8988T (cell line): ENCODE data around the gene ELP4.
"Not testable (repeated sequence)": the region's sequence is repeated elsewhere in the genome, so short reads cannot be mapped to it uniquely, and the experiment has no call there.

Experiments
- DNase-seq: peaks from one replicate; pipeline ENCODE4 v3.0.0; 2011

Gene ELP4

DNA sequence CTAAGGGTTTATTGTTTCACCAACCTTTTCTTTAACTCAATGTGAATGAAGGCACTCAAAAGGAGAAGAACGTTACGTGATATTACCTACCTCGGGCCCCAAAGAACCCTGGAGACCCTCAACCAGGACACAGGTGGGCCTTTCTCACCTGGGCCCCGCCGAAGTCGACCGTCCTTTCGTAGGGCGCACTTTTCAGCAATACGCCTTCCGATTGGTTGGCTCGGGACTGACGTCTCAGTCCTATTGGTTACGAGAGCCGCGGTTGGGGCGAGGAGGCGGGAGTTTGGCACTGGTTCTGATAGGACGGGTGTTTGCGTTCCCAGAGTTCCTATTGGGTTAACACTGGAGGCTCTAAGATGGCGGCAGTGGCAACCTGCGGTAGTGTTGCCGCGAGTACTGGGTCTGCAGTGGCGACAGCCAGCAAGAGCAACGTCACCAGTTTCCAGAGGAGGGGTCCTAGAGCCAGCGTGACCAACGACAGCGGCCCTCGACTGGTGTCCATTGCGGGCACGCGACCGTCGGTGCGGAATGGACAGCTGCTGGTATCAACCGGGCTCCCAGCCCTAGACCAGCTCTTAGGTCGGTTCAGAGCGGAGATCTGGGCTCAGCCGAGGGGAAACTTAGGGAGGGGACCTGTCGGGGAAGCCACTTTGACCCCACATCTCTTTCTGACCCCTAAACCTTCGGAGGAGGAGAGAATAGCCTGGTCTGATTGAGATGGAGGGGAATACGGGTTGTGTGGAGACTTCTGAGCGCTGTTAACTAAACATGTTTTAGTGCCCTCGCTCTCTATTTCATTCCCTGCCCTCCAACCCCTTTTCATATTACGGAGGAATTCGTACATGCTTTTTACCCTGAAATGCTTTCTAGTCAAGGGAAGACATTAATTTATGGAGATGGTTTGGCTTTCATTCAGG is at the start of gene ELP4, which contains the start of gene IMMP1L:
TSS of gene ELP4 (plus strand) at position 339 of the 917 bp plus-strand sequence. CDS start at position 357, 18 bp downstream.
TSS of gene IMMP1L (minus strand) at position 194 of the 917 bp plus-strand sequence. CDS start 46,346 bp downstream, outside the sequence.
- DNase-seq, result peak; percentile 76

DNA sequence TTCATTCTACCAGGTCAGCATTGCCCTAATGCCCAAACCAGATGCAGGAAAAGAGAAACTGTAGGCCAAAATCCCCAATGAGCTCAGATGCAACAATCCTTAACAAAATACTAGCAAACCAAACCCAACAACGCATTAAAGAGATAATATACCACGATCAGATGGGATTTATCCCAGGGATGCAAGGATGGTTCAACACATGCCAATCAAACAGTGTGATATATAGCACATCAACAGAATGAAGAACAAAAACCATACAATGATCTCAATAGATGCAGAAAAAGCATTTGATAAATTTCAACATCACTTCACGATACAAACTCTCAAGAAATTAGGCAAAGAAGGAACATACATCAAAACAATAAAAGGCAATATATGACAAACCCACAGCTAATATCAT is 45.1 kb upstream of the ELP4 start:
- no peak for DNase-seq

- no peak for DNase-seq
Measured at GRCh38 chr11:31474083-31474482, 35.5 kb upstream of the ELP4 start.

- DNase-seq, result no peak
Measured at GRCh38 chr11:31477528-31478222, 31.9 kb upstream of the ELP4 start.

DNA sequence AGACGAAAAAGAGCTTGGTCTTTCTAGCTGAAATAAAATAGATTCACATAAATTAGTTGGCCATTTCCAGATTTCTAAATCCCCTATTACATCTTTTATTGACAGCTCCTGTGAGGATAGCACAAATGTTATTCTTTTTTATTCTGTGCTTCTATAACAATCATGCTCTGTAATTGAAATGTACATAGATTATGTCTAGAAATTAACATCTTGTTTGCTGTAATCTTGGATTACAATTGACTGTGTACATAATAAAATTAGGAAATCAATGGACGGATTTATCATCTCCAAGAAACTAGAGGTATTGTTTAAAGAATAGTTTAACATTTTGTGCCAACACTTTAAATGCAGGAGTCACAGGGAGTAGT is 31.4 kb upstream of the ELP4 start:
- DNase-seq, result no peak

DNA sequence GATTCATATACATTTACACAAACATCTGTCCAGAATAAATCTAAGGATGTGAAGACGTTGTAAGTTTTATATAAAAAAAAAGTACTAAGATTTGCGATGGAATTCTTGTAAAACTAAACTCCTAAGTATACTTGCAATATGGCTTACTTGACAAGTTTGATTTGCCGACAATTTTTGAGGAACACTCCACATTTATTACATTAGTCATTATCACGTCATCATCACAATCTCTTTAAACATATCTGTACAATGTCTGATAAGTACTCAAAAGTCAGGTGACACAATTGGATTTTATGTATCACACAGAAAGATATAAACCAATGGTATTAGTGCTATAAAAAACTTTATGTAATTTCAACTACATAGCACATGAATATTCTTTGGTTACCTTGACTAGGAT is 30.5 kb upstream of the ELP4 start:
- DNase-seq, result no peak

- no peak for DNase-seq
Measured at GRCh38 chr11:31480930-31481329, 28.6 kb upstream of the ELP4 start.

- no peak for DNase-seq
Measured at GRCh38 chr11:31484497-31484896, 25.1 kb upstream of the ELP4 start.

- DNase-seq, result no peak
Measured at GRCh38 chr11:31487848-31488247, 21.7 kb upstream of the ELP4 start.

- DNase-seq, result no peak
Measured at GRCh38 chr11:31492320-31492913, 17.1 kb upstream of the ELP4 start.

DNA sequence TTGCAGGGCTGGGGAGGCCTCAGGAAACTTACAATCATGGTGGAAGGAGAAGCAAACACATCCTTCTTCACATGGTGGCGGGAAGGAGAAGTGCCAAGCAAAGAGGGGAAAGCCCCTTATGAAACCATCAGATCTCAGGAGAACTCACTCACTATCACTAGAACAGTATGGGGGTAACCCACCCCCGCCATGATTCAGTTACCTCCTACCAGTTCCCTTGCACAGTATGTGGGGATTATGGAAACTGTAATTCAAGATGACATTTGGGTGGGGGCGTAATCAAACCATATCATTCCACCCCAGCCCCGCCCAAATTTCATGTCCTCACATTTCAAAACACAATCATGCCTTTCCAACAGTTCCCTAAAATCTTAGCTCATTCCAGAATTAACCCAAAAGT is 16.3 kb upstream of the ELP4 start:
- DNase-seq, result no peak

DNA sequence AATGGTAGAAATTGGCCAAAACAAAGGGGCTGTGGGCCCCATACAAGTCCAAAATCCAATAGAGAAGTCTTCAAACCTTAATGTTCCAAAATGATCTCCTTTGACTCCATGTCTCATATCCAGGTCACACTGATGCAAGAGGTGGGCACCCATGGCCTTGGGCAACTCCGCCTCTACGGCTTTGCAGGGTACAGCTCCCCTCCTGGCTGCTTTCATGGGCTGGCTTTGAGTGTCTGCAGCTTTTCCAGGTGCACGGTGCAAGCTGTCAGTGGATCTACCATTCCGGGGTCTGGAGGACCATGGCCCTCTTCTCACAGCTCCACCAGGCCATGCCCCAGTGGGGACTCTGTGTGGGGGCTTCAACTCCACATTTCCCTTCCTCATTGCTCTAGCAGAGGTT is 15.8 kb upstream of the ELP4 start:
- not testable (repeated sequence) for DNase-seq

DNA sequence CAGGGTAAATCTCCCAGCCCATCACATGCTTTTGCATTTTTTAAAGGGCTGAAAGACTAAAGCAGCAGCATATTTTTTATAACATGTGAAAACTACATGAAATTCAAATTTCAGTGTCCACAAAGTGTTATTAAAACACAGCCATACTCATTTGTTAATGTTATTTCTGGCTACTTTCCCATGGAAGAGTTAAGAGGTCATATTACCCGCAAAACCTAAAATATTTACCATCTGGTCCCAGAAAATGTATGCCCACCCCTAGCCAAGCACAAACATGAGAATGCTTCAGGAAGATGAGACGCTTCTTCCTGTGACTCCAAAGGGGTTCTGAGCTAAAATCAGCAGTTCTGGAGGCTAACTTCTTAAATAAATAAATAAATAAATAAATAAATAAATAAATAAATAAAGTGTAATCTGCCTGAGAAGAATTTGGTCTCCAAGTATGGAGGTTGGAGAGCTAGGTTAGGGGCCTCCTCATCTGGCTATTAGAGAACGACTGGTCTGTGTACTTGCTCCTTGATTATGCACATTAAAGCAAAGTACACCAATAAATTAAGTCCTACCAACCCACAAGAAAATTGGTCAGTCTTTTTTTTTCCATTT is 9.9 kb upstream of the ELP4 start:
- no peak for DNase-seq

DNA sequence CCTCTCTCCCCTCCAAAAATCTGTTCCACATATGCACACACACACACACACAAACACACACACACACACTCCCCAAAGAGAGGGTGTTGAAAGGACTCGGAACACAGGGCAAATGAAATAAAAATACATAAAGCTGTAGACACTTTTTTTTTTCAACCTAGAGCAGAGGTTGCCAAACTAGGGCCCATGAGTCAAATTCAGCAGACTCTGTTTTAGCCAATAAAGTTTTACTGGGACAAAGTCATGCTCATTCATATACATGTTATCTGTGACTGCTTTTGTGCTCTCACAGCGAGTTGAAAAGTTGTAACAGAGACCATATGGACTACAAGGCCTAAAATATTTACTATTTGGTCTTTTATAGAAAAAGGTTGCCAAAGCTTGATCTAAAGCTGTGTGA is 9.0 kb upstream of the ELP4 start:
- DNase-seq, result no peak

GRCh38 chr11:31509051-31509428 is 527 bp upstream of the ELP4 start:
- no peak for DNase-seq

DNA sequence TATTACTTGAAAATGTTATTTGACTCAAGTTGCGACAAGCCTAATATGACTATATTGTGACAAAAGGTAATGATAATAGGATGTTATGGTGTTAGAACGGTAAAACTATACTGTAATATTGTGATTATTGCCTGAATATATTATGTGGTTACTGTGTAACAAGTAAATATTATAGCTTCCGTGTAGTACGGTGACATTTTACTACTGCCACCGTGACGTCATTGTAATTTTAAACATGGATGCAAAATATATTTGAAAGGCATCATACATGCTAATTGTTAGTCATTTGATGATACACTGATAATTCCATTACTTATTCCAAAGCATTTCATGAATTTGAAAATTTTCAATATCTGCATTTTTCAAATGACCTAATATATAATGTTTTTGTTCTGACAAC is 2.5 kb downstream of the ELP4 start:
- no peak for DNase-seq

- DNase-seq, result no peak
Measured at GRCh38 chr11:31521497-31522150, 12.1 kb downstream of the ELP4 start.

DNA sequence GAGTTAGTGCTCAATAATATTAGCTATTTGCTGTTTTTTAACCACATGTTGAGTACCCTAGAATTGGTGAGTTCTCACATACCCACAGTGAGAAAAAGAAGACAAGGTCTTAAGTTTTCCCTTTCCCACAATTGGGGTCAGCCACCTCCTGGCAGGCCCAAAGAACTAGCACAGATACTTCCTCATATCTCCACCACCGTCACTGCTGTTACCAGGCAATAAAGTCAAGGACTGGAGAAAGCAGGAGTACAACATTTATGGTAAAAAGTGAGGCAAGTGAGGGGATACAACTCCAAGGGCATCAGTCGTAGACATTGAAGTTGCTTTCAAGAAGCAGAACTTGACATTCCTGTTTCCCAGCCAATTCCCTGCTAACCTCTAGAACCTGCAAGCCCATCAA is 19.6 kb downstream of the ELP4 start:
- no peak for DNase-seq

DNA sequence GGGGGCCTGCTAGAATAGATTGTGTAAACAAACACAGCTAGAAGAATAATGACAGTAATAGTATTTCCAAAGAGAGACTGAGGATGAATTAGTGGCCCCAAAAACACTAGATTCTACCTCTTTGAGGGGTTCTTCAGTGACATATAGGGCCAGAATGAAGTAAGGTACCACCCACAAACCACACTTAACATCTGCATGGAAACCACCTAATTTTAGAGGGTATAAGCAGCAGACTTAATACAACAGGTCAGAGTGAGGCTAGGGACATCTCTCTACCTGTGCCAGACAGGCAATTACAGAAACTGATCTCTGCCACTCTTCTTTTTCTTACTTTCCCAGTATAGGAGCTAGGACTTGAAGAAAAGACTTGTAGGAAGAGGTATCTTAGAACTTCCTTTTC is 20.1 kb downstream of the ELP4 start:
- DNase-seq, result no peak

DNA sequence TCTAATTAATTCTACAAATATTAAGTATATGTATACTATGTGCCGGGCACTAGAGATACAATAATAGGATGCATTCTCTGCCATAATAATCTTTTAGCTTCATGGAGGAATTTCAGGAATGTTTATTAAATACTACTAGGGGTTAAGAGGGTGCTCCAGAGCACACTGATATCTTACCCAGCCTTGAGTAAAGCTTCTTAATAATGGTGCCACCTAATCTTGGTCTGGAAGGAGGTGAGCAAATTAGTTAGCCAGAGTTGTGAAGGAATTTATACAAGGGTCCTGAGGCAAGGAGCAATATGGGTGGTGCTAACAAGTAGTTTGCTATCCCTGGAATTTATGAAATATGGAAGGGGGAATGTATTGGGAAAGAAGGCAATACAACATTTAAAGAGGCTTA is 21.7 kb downstream of the ELP4 start:
- no peak for DNase-seq

DNA sequence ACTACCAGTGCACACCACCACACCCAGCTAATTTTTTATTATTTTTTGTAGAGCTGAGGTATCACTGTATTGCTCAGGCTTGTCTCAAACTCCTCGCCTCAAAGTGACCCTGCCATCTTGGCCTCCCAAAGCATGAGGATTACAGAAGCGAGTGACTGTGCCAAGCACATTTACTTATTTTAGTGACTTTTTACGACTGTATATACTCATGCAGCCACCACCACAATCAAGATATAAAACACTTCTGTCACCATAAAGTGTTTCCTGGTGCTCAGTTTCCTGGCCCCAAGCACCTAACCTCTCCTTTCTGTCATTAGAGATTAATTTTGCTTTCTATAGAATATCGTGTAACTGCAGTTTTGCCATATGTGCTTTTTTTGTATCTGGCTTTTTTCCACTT is 25.9 kb downstream of the ELP4 start:
- DNase-seq, result no peak

DNA sequence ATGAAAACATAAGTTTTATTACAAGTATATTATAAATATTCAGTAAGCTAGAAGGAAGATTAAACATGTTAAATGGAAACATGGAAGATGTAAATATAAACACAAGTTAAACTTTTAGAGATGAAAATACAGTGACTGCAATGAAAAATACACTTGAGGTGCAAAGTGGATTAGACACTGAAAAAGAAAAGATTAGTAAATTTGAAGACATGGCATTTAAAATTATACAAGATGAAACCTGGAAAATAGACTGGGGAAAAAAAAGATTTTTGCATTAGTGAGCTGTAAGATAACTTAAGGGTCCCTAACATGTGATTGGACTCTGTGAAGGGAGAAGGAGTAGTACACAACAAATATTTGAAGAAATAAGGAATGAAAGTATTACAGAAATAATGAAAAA is 33.3 kb downstream of the ELP4 start:
- DNase-seq, result no peak

DNA sequence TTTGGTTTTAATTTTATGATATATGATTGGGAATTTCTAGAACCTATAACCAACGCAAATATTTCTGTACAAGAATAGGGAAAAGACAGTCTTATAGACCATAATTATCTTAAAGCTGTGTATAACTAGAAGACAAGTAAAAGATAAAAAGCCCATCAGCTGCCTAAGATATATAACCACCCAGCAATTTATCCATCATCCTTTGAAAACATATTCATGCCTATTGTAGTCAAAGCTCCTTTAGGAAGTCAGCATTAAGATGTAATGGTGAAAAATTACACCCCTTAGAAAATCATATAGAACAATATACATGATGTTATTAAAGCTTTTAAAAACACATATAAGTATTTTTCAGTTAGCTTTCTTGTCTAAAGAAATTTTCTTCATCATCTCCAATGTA is 46.4 kb downstream of the ELP4 start:
- DNase-seq, result no peak
